ENCODE data around the gene ZFP82.

ZFP82 gene

GRCh38 chr19:36379510-36379819, 39.0 kb downstream of the ZFP82 start:
- H3K9me3 ChIP-seq (ENCODE audit: low read depth, low read length): no peaks in the 10 kb centered on the region; the same call in 1 of the 2 replicates
- DNase-seq (ENCODE audit: low read depth, low spot score): no peak
- no peak overlapping the region for H3K27ac ChIP-seq
- no peak for TF ChIP-seq FOXP2 (optimal IDR thresholded peaks at IDR 0.05; ENCODE audit: control extremely low read depth, extremely low read length, insufficient read depth)
- TF ChIP-seq EZH2 (IDR thresholded peaks at IDR 0.05): no peak
- no peak for TF ChIP-seq POLR2AphosphoS5 (IDR thresholded peaks at IDR 0.05; ENCODE audit: borderline replicate concordance, low read depth, low read length)
- H3K4me3 ChIP-seq: peak overlapping the region; percentile 99
- no peaks in the 10 kb centered on the region for H3K36me3 ChIP-seq (ENCODE audit: insufficient read depth, low read length)
- no peak overlapping the region for H3K9ac ChIP-seq (ENCODE audit: insufficient read length)

- H3K9me3 ChIP-seq (ENCODE audit: low read depth, low read length): no peaks in the 10 kb centered on the region; the same call in 1 of the 2 replicates
- TF ChIP-seq POLR2AphosphoS5 (IDR thresholded peaks at IDR 0.05; ENCODE audit: borderline replicate concordance, low read depth, low read length) (peak; percentile 65), FOXP2 (optimal IDR thresholded peaks at IDR 0.05; ENCODE audit: control extremely low read depth, extremely low read length, insufficient read depth) (peak; percentile 61), EZH2 (IDR thresholded peaks at IDR 0.05) (no peak)
- H3K36me3 ChIP-seq (ENCODE audit: insufficient read depth, low read length): no peaks in the 10 kb centered on the region
- H3K27ac ChIP-seq: peak within 1 kb of the TSS; percentile 50
- H3K4me3 ChIP-seq: peak within 1 kb of the TSS; percentile 99
- H3K9ac ChIP-seq (ENCODE audit: insufficient read length): peak within 1 kb of the TSS; percentile 84
- peak; percentile 66 for DNase-seq (ENCODE audit: low read depth, low spot score)
Observed at GRCh38 chr19:36378625-36379509, 39.6 kb downstream of the ZFP82 start, which contains the start of gene ZFP14. ZFP14 (minus strand) TSS chr19:36379201; CDS start chr19:36367892, 11,309 bp downstream.

- Histone ChIP-seq H3K9ac (ENCODE audit: insufficient read length) (peak overlapping the region; percentile 84), H3K36me3 (ENCODE audit: insufficient read depth, low read length) (no peaks in the 10 kb centered on the region), H3K4me3 (peak overlapping the region; percentile 99), H3K9me3 (ENCODE audit: low read depth, low read length) (no peaks in the 10 kb centered on the region; the same call in 1 of the 2 replicates), H3K27ac (no peak overlapping the region)
- TF ChIP-seq EZH2 (IDR thresholded peaks at IDR 0.05) (no peak), FOXP2 (optimal IDR thresholded peaks at IDR 0.05; ENCODE audit: control extremely low read depth, extremely low read length, insufficient read depth) (no peak), POLR2AphosphoS5 (IDR thresholded peaks at IDR 0.05; ENCODE audit: borderline replicate concordance, low read depth, low read length) (no peak)
- no peak for DNase-seq (ENCODE audit: low read depth, low spot score)
Observed at GRCh38 chr19:36377541-36378178, 40.8 kb downstream of the ZFP82 start.

- Histone ChIP-seq H3K36me3 (ENCODE audit: insufficient read depth, low read length) (no peaks in the 10 kb centered on the region), H3K9me3 (ENCODE audit: low read depth, low read length) (no peaks in the 10 kb centered on the region), H3K27ac (no peak overlapping the region), H3K4me3 (no peak overlapping the region), H3K9ac (ENCODE audit: insufficient read length) (no peak overlapping the region)
- no peak for DNase-seq (ENCODE audit: low read depth, low spot score)
- no peak for TF ChIP-seq POLR2AphosphoS5 (IDR thresholded peaks at IDR 0.05; ENCODE audit: borderline replicate concordance, low read depth, low read length)
- TF ChIP-seq FOXP2 (optimal IDR thresholded peaks at IDR 0.05; ENCODE audit: control extremely low read depth, extremely low read length, insufficient read depth): no peak
- no peak for TF ChIP-seq EZH2 (IDR thresholded peaks at IDR 0.05)
Observed at GRCh38 chr19:36373638-36374156, 44.7 kb downstream of the ZFP82 start.

GRCh38 chr19:36371886-36372285, 46.6 kb downstream of the ZFP82 start:
- Histone ChIP-seq H3K36me3 (ENCODE audit: insufficient read depth, low read length) (peaks cover 2% of the 10 kb centered on the region; the same call in 1 of the 2 replicates), H3K9me3 (ENCODE audit: low read depth, low read length) (no peaks in the 10 kb centered on the region), H3K4me3 (no peak overlapping the region), H3K9ac (ENCODE audit: insufficient read length) (no peak overlapping the region), H3K27ac (no peak overlapping the region)
- TF ChIP-seq POLR2AphosphoS5 (IDR thresholded peaks at IDR 0.05; ENCODE audit: borderline replicate concordance, low read depth, low read length) (no peak), FOXP2 (optimal IDR thresholded peaks at IDR 0.05; ENCODE audit: control extremely low read depth, extremely low read length, insufficient read depth) (no peak), EZH2 (IDR thresholded peaks at IDR 0.05) (no peak)
- DNase-seq (ENCODE audit: low read depth, low spot score): no peak

- peaks cover 38% of the 10 kb centered on the region; the same call in 1 of the 2 replicates for H3K36me3 ChIP-seq (ENCODE audit: insufficient read depth, low read length)
- H3K9me3 ChIP-seq (ENCODE audit: low read depth, low read length): no peaks in the 10 kb centered on the region
- H3K9ac ChIP-seq (ENCODE audit: insufficient read length): no peak overlapping the region
- no peak for TF ChIP-seq FOXP2 (optimal IDR thresholded peaks at IDR 0.05; ENCODE audit: control extremely low read depth, extremely low read length, insufficient read depth)
- no peak for TF ChIP-seq POLR2AphosphoS5 (IDR thresholded peaks at IDR 0.05; ENCODE audit: borderline replicate concordance, low read depth, low read length)
- no peak for TF ChIP-seq EZH2 (IDR thresholded peaks at IDR 0.05)
- H3K27ac ChIP-seq: no peak overlapping the region
- DNase-seq (ENCODE audit: low read depth, low spot score): no peak
- H3K4me3 ChIP-seq: no peak overlapping the region
Observed at GRCh38 chr19:36363845-36364244, 54.6 kb downstream of the ZFP82 start.
